ENCODE results near the gene CDKAL1. TPM values are rescaled to one million over a fixed set of nuclear protein-coding genes. Genes with fewer than 3 reads are reported as not detected.

The CDKAL1 gene
- total and polyA plus RNA-seq, 2 of the 13 experiments (the other 11 are each of a cell fraction or from before 2014, with no cell fraction given) = 9.5 to 27.7 TPM

- no peak for TF ChIP-seq MXD4 (CRISPR knock-in tag; IDR thresholded peaks at IDR 0.05)
- TF ChIP-seq NFE2L1 (CRISPR knock-in tag; IDR thresholded peaks at IDR 0.05; ENCODE audit: borderline replicate concordance) = no peak
- no peak for TF ChIP-seq ZKSCAN8 (CRISPR knock-in tag; IDR thresholded peaks at IDR 0.05; ENCODE audit: borderline replicate concordance)
- no peak for TF ChIP-seq JUND (CRISPR knock-in tag; IDR thresholded peaks at IDR 0.05)
These were observed 40.1 kb downstream of the CDKAL1 start (continued) for GRCh38 chr6:20574355-20574754.

DNA sequence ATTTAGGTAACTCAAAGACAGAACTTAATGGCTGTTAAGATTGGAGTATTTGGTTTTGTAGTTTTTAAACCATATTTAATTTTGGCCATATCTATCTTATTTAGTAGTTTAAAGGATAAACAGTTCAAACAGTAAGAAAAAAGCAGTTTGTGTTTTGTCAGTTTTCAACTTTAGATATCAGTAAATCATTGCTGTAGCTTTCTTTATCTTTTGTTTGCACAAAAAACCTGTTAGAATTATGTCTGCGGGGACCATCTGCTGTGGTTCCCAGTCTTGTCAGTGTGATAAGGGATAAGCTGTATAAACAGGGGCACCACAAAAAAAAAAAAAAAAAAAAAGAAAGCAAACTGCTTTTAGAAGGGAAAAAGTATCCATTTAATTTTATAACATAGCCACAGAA, 40.9 kb downstream of the CDKAL1 start:
- intact Hi-C loops (cut with micrococcal nuclease; ENCODE audit: unreplicated experiment) (no loop called here), in situ Hi-C loops (cut with HindIII; ENCODE audit: extremely low pct_ligation_motif_present, low pct_unique_long_range_greater_than_20kb) (no loop called here)
- ChIA-PET POLR2A (no interaction called here), CTCF (ENCODE audit: low intra/inter-chr PET ratio, low total read pairs) (interaction anchor here (0.9 kb wide), 1 partner anchor 1014 kb away, joined by 4 read pairs; no protein-coding TSS in a partner anchor)
- Histone ChIP-seq H3K9me3 (ENCODE audit: low read length) (no peaks in the 10 kb centered on the region), H3K4me2 (ENCODE audit: low read depth, low read length) (no peak overlapping the region), H3K4me1 (ENCODE audit: insufficient read depth, low read length) (peaks cover 33% of the 10 kb centered on the region), H2AFZ (ENCODE audit: low read length) (no peak overlapping the region), H3K9ac (ENCODE audit: insufficient read depth, low read depth, low read length) (no peak overlapping the region), H3K27me3 (ENCODE audit: control insufficient read depth in 1 of 2, insufficient read depth in 2 of 2, low read length in 2 of 2) (no peaks in the 10 kb centered on the region), H3K4me3 (replicated peaks in 1 of 3; ENCODE audit: insufficient read depth in 1 of 3, low read depth in 2 of 3, low read length in 3 of 3) (no peak overlapping the region), H3K79me2 (ENCODE audit: insufficient read depth, low read length) (no peaks in the 10 kb centered on the region), H3K36me3 (replicated peaks in 1 of 2; ENCODE audit: control insufficient read depth in 1 of 2, insufficient read depth in 2 of 2, low read length in 2 of 2) (peaks cover 3 to 19% of the 10 kb centered on the region in 2 experiments; a peak in 3 of 5 replicates), H3K27ac (ENCODE audit: extremely low read length, insufficient read depth, low read length) (no peak overlapping the region), H4K20me1 (ENCODE audit: insufficient read depth, low read length) (no peaks in the 10 kb centered on the region)
- peak; percentile 20 for DNase-seq (ENCODE audit: low spot score)
- FAIRE-seq = no peak
- 80% methylated on average over 1 of the region's 1 CpG for WGBS (ENCODE audit: low lambda C conversion rate)
- BruUV-seq (replicated peaks) = no TSS peak
- no peak for ATAC-seq
- TF ChIP-seq ZBTB8A (CRISPR knock-in tag; IDR thresholded peaks at IDR 0.05; ENCODE audit: borderline replicate concordance, low read depth) (no peak), ZFP37 (CRISPR knock-in tag; IDR thresholded peaks at IDR 0.05; ENCODE audit: borderline replicate concordance) (no peak), ZNF569 (CRISPR knock-in tag; IDR thresholded peaks at IDR 0.05; ENCODE audit: borderline replicate concordance) (no peak), SMARCE1 (IDR thresholded peaks at IDR 0.05; ENCODE audit: borderline replicate concordance) (no peak), NR2C2 (CRISPR knock-in tag; IDR thresholded peaks at IDR 0.05; ENCODE audit: borderline replicate concordance) (no peak), ZNF431 (CRISPR knock-in tag; IDR thresholded peaks at IDR 0.05; ENCODE audit: borderline replicate concordance, low read depth) (no peak), ELF4 (CRISPR knock-in tag; IDR thresholded peaks at IDR 0.05; ENCODE audit: borderline replicate concordance) (0 out of 2 replicates have a peak, but pooled peaks have one; percentile 40), SRSF1 (optimal IDR thresholded peaks at IDR 0.05; ENCODE audit: low read depth, low read length) (no peak), ZBTB37 (CRISPR knock-in tag; IDR thresholded peaks at IDR 0.05) (no peak), ZNF362 (CRISPR knock-in tag; IDR thresholded peaks at IDR 0.05; ENCODE audit: borderline replicate concordance) (peak; percentile 15; the same call in 1 of the 2 replicates), DRAP1 (CRISPR knock-in tag; IDR thresholded peaks at IDR 0.05) (no peak), TGIF2 (CRISPR knock-in tag; IDR thresholded peaks at IDR 0.05) (no peak), TFAP4 (IDR thresholded peaks at IDR 0.05; ENCODE audit: borderline replicate concordance, low read depth) (no peak), RFX1 (IDR thresholded peaks at IDR 0.05) (no peak), ZNF546 (CRISPR knock-in tag; conservative IDR thresholded peaks at IDR 0.05) (no peak)
